CD4-positive, alpha-beta T cell treated with Interleukin-17A for 1 hour (primary cell): ENCODE results near the gene PRICKLE4.
"Not testable (repeated sequence)": the region's sequence is repeated elsewhere in the genome, so short reads cannot be mapped to it uniquely, and the experiment has no call there.

Source experiments
- DNase-seq: peaks from one replicate; pipeline ENCODE4 v3.0.0-alpha.2; 2020

Gene PRICKLE4

GRCh38 chr6:41801380-41801779 is 20.8 kb downstream of the PRICKLE4 start:
- DNase-seq = no peak

DNA sequence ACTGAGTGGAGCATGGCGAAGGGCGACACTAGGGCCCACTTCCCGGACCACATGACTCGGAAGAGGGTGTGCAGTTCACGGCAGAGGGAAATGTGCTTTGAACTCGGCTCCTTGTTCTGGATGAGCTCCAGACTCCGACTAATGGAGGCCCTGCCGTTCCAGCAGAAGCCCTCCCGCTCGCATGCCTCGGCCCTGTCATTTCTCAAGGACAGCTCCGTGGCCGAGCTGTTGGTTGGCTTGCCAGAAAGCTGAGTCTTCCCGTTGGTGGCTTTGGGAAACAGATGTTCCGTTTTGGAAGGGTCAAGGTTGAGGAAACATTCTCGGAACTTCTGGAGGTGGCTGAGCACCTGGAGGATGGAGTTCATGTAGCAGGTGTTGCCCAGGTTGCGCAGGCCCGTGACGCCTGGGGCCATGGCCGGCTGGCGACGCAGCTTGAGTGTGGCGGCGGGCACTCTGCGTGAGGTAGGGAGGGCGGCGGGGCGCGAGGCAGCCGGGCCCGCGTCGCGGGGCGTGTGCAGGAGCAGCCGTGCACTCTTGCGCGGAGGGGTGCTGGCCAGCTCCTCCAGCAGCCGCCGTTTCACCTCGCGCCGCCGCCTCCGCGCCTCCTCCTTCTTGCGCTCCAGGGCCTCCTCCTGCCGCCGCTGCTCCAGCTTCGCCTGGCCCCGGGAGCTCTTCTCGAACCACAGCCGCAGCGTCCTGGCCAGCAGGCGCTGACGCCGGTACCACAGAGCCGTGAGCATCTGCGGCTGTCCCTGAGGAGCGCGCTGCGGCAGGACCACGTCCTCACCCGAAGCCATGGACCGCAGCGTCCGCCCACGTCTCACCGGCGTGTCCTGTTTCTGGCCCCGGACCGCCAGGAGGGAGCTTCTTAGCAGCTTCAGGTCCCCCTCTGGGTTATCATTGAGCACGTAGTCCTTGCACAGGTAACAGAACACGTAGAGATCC is 25.5 kb downstream of the PRICKLE4 start:
- DNase-seq = no peak

DNA sequence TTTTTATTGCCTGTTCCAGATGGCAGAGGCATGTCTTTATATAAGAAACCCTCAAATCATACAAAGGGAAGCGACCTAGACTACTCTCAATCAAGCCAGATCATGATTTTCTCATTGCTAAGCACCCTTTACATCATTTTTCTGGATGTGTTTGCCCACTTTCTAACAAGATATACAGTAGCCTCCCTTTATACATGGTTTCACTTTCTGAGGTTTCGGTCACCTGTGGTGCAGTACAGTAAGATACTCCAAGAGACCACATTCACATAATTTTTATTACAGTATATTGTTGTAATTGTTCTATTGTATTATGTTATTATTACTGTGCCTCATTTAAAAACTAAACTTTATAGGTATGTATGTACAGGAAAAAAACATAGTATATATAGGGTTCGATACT is 30.5 kb downstream of the PRICKLE4 start:
- no peak for DNase-seq

- DNase-seq = not testable (repeated sequence)
These were observed 31.4 kb downstream of the PRICKLE4 start for GRCh38 chr6:41811946-41812345.

GRCh38 chr6:41813469-41813868 is 32.9 kb downstream of the PRICKLE4 start:
- no peak for DNase-seq

GRCh38 chr6:41813956-41814355 is 33.4 kb downstream of the PRICKLE4 start:
- no peak for DNase-seq

GRCh38 chr6:41814629-41815028 is 34.0 kb downstream of the PRICKLE4 start:
- no peak for DNase-seq

GRCh38 chr6:41815587-41815986 is 35.0 kb downstream of the PRICKLE4 start:
- no peak for DNase-seq

- DNase-seq = no peak
These were observed 37.9 kb downstream of the PRICKLE4 start for GRCh38 chr6:41818271-41819054.

GRCh38 chr6:41821266-41821665 is 40.7 kb downstream of the PRICKLE4 start:
- DNase-seq = no peak

DNA sequence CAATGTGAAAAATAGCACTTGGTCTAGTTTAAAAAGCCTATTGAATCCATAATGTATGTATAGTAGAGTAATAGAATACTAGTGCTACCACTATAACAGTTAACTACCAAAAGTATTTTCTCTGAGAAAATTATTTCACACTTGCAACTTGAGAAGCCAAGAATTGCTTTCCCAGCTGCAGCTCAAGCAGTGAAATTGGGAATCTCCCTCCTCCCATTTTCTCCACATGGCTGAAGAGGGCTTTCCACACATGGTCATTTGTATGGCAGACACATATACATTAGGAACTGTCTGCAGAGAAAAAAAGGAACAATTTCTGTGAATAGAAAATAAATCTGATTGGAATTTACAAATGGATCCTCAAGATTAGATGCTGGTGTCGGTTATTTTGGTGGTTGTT is 41.4 kb downstream of the PRICKLE4 start:
- no peak for DNase-seq

DNA sequence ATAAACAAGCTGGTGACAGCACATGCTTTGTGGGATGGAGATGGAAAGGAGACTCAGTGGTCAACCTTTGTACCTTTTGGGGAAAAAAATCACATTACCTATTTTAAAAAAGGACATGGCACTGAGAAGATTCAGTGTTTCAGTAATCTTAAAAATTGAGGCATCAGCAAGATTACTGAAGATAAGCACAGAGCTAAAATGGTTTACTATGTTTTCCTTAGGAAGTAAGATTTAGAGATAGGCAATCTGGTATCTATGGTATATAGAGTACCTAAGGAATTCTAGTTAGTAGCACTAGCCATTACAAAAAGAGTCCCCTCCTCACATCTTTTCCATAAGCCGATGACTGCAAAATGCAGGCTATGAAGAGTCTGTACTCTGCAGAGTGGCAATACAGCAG is 42.6 kb downstream of the PRICKLE4 start:
- DNase-seq = no peak

- DNase-seq = no peak
These were observed 44.3 kb downstream of the PRICKLE4 start for GRCh38 chr6:41824571-41825569.

GRCh38 chr6:41826343-41827022 is 45.9 kb downstream of the PRICKLE4 start:
- DNase-seq = no peak

DNA sequence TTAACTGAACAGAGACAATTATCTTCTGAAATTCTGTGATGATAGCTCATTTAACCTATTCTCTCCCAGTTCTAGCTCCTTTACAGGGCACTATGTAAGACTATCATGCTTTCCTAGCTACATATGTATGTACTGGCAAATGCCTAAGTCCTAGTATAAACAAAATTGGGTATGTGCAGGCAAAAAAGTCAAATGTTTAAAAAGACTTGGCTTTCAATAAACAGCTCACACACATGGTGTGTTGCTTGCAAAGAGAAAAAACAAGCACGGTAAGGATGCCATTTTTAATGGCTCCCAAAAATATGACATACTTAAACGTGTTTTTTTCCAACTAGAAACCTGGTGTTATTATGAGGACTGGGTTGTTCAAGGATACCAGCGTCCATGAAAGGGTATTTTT is 51.7 kb downstream of the PRICKLE4 start:
- no peak for DNase-seq

GRCh38 chr6:41836022-41836659 is 55.6 kb downstream of the PRICKLE4 start:
- DNase-seq = no peak

DNA sequence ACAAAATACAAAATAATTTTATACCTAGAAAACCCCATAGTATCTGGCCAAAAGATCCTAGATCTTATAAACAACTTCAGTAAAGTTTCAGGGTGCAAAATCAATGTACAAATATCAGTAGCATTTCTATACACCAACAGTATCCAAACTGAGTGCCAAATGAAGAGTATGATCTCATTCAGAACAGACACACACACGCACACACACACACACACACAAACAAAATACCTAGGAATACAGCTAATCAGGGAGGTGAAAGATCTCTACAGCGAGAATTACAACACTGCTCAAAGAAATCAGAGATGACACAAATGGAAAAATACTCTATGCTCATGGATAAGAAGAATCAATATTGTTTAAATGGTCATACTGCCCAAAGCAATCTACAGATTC is 56.1 kb downstream of the PRICKLE4 start:
- DNase-seq = no peak
